Sciatic nerve (tissue), 2 donors: ENCODE data around the gene DHCR7. TPM values are rescaled to one million over a fixed set of nuclear protein-coding genes. Genes with fewer than 3 reads are reported as not detected.

Experiments
- ATAC-seq: fragments of 200-7000 bp; cut with Tn5 transposase; one replicate; pipeline ENCODE4 v1.9.1; 2020; ENCODE audit warnings: mild to moderate bottlenecking, moderate library complexity
- DNase-seq: peaks from one replicate; pipeline ENCODE4 v3.0.0-alpha.2; 2020; ENCODE audit warnings: low spot score
- intact Hi-C: fragments of 100-400 bp; cut with DNase I; formaldehyde crosslinking; loops from one replicate; pipeline ENCODE4 v1.14.2; 2022
- total RNA-seq: library from RNA; stranded (reverse); fragmentation: NEBNext Ultra II Directional; extraction: Animal tissue kit (Norgen Biotek cat#: 25700); gene quantifications from one replicate; pipeline ENCODE4 v1.2.1, GENCODE V29; 2021
- donor health status: DM: no; HTN: no; CAD: no.
- donor health status: DM: no; HTN: no; CAD: no.

Gene DHCR7
- total RNA-seq, 1 donor from 2014 or later: 49.8 TPM

- DNase-seq: no peak
- intact Hi-C loops: no loop called here
- ATAC-seq: no peak
These were observed 3.4 kb downstream of the DHCR7 start for GRCh38 chr11:71444811-71445210.

DNA sequence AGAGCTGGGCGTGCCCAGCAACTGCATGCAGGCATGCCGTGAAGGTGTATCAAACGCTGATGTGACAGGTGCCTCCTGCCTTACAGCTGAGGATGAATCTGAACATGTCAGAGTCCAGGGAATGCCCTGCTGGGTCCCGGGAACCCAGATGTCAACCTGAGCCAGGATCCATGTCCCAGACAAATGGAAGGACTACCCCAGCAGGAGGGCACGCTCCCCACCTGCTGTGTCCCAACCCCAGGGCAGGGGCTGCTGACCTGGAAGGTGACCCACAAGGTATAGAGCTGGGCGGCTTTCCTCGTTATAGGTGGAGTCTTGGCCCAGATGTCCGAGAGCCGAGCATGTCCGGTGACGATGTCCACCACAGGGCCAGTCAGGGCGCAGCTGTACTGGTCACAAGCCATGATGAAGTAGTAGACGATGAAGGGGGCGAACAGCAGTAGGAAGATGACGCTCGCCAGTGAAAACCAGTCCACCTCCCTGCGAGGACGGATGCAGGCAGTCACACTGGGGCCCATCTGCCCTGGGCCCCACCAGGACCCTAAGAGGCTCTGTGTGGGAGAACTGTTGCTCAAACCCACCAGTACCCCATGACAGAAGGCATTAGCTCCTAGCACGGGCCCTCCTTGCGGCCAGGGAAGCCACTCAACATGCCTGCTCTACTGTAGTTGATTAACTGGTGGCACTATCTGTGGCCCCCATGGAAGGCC is 4.3 kb downstream of the DHCR7 start:
- ATAC-seq (no peak), DNase-seq (no peak)
- intact Hi-C loops: no loop called here

GRCh38 chr11:71442880-71443279 is 5.3 kb downstream of the DHCR7 start:
- no peak for DNase-seq
- ATAC-seq: no peak
- intact Hi-C loops: no loop called here

DNA sequence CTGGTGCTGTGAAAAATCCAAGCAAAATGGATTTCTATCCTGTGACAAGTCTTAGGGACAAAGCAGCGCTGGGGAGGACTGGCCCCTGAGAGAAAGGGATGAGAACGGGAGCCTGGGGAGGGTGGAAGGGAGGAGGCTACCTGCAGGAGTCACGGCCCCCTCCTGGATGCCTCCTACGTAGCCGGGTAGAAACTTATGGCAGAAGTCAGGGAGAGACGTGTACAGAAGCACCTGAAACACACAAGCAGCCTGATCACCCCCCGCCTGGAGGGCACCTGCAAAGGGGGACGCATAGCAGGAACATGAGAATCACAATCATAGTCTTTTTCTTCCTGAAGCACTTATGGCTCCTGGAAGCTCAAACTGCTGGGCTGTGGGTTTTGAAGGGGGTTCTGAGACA is 6.1 kb downstream of the DHCR7 start:
- ATAC-seq: no peak
- intact Hi-C loops: no loop called here
- DNase-seq: no peak

- intact Hi-C loops: no loop called here
These were observed 6.9 kb downstream of the DHCR7 start for GRCh38 chr11:71441251-71441650.

DNA sequence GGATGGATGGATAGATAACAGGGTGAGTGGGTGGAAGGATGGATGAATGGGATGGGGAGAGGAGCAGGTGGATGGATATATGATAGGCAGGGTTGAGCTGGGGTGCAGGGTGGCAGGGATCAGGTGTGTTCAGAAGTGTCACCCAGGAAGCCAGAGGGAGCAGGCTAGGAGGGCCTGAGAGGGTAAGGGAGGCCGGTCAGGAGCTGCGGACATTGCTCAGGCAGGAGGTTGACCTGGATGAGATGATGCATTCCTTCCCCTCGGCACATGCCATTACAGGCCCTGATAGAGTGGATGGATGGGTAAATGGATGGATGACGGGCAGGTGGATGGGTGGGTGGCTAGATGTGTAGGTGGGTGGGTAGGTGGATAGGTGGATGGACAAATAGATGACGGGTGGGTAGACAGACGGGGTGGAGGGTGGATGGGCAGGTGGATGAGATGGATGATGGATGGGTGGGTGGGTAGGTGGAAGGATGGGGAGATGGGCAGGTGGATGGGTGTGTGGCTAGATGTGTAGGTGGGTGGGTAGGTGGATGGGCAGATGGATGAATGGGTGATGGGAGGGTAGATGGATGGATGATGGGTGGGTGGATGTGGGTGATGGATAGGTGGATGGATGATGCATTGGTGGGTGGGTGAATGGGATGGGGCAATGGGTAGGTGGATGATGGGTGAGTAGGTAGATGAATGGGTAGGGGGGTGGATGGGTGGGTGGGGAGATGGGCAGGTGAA is 8.0 kb downstream of the DHCR7 start:
- intact Hi-C loops: no loop called here
- ATAC-seq: no peak
- no peak for DNase-seq

More at GRCh38 chr11:71441251-71441650, 6.9 kb downstream of the DHCR7 start:
- no peak for DNase-seq
- ATAC-seq: no peak

GRCh38 chr11:71438650-71439049 is 9.5 kb downstream of the DHCR7 start:
- intact Hi-C loops: no loop called here
- DNase-seq: no peak
- no peak for ATAC-seq

DNA sequence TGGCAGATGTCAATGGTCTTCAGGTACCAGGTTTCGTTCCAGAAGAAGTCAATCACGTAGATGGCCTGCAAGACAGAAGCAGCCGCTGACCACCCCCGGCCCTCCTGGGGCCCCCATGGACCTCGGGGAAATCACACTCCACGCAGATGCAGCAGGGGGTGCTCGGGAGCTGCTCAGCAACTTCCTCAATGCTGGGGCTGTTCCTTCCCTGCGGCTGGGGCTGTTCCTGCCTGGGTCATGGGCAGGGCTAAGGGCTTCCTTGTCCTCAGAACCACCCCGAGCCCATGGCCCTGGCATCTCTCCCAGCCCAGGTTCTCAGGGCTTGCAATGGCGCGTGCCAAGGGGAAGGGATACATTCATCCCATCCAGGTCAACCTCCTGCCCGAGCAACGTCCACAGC is 10.3 kb downstream of the DHCR7 start:
- DNase-seq: no peak
- intact Hi-C loops: no loop called here
- ATAC-seq: no peak

DNA sequence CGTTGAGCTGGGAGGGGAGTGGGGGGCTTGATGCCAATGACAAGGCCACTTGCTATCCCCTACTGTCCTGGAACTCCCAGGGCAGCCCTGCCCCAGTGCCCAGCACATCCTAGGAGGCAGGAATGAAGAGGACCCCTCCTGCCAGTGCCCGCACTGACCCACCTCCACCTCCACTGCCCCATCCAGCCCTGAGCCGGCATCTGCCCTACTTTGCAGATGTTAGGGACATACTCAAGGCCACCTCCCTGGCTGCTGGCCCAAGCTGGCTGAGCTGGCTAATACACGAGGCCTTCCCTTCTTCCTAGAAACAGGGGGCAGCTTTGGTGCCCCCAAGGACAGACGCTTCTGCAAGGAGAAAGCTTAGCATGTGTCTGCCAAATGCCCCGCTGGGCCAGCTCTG is 10.8 kb downstream of the DHCR7 start:
- DNase-seq (no peak), ATAC-seq (no peak)
- intact Hi-C loops: no loop called here

- no peak for DNase-seq
- no peak for ATAC-seq
- intact Hi-C loops: no loop called here
These were observed 11.3 kb downstream of the DHCR7 start for GRCh38 chr11:71436861-71437260.

DNA sequence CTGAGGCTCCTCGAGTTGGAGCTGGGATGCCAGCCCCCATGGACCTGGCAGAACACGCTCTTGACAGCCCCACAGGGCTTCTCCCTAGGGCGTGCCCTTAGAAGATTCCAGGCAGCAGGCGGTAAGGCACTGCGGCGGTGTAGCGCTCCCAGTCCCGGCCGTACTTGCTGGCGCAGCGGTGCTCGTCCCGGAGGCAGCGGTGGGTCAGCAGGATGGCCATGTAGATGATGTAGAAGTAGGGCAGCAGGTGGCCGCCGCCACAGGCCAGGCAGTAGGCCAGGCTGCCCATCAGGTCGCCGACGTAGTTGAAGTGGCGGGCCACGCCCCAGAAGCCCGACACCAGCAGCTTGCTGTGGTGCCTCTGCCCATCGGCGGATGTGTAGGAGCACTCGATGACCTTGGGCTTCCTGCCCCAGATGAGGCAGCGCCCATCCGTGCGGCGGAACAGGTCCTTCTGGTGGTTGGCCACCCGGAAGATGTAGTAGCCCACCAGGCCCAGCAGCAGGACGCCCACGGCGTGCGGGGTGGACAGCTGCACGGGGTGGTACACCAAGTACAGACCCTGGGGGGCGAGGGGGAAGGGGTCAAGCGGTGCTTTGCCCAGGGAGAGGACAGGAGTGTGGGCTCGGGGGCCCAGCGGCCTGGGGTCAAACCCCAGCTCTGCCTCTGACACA is 12.8 kb downstream of the DHCR7 start:
- DNase-seq (no peak), ATAC-seq (no peak)
- intact Hi-C loops: no loop called here

DNA sequence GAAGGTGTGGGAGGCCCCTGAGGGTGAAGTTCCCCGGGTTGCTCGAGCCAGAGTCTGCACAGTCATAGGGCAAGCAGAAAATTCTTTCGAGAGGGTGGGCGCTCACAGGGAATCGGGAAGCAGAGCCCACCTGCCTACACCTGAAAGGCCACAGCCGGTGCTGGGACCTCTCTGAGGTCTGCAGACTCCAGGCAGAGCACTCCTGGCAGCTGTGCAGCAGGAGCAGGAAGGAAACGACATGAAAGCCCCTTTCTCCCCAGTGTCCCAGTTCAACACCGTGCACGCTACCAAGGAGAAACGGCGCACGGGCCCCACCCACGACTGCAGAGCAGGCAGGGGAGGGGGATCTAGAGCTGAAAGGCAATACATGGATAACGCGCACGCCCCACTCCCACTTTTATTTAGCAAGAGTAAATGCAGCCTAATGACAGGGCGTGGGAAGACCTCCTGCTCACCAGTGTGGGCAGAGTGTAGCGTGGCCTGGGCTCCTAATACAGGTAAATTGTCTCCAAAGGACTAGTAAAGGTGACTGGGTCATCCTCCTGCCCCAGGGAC is 13.5 kb downstream of the DHCR7 start:
- ATAC-seq: no peak
- intact Hi-C loops: no loop called here
- no peak for DNase-seq

- DNase-seq (no peak), ATAC-seq (peak; percentile 89)
- intact Hi-C loops: no loop called here
These were observed 14.3 kb downstream of the DHCR7 start for GRCh38 chr11:71433648-71434450.

- DNase-seq (no peak), ATAC-seq (peak; percentile 8)
- intact Hi-C loops: no loop called here
These were observed 15.2 kb downstream of the DHCR7 start for GRCh38 chr11:71432761-71433647.

GRCh38 chr11:71431271-71431670 is 16.9 kb downstream of the DHCR7 start:
- intact Hi-C loops: no loop called here
- DNase-seq: no peak

DNA sequence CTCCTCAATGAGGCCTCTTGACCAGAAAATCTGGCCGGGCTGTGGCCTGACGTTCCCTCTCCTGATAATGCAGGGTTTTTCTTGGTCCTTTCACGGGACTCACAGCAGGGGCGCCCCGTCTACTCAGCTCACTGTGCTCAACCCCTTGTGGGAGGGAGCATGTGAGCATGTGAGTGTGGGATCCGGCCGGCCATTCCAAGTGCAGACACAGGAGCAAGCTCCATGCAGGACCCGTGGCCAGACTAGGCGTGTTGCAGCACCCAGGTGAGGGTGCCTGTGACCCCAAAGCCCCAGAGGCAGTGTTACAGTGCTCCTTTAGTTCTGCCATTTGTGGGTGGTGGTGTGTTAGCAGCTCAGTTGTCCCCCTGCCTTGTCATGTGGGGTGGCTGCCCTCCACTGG is 18.0 kb downstream of the DHCR7 start:
- ATAC-seq: no peak
- intact Hi-C loops: no loop called here
- DNase-seq: no peak

More at GRCh38 chr11:71431271-71431670, 16.9 kb downstream of the DHCR7 start:
- no peak for ATAC-seq

- ATAC-seq (no peak), DNase-seq (no peak)
- intact Hi-C loops: no loop called here
These were observed 18.5 kb downstream of the DHCR7 start for GRCh38 chr11:71429701-71430100.

DNA sequence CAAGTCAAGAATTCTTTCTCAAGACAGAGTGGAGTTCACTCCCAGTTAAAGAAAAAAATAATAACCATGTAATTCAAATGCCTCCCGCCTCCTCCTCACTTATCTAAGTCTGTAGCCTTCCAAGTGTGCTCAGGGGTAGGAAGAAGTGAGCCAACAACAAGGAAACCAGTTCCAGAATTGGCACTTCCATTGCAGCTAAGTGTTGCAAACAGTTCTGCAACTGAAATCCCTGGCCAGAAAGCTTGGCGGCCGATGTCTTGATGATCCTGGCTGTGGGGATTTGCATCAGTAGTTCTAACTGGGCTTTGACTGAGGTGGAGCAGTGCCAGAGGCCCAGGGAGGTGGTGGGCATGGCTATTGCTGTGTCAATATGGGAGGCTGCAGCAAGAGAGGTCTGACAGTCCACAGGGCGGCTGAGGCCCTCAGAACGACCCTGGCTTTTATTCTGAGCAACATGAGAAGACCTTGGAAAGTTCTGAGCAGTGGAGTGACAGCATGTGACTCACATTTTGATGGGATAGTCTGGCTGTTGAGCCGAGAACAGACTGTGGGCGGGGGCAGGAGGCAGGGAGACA is 19.2 kb downstream of the DHCR7 start:
- no peak for DNase-seq
- ATAC-seq: peak; percentile 81
- intact Hi-C loops: no loop called here
